ENCODE data around the gene PAK5. TPM values are rescaled to one million over a fixed set of nuclear protein-coding genes. Genes with fewer than 3 reads are reported as not detected.

Gene PAK5
- total and polyA plus RNA-seq, 10 donors, result not detected

GRCh38 chr20:9508696-9509178, 330.1 kb downstream of the PAK5 start:
- Histone ChIP-seq H3K27me3 (replicated peaks in 1 of 7) (peaks cover 3 to 90% (median 46%) of the 10 kb centered on the region in 7 donors), H3K9me3 (no peaks in the 10 kb centered on the region), H3K36me3 (no peaks in the 10 kb centered on the region), H3K4me1 (peaks cover 0 to 28% (median 4%) of the 10 kb centered on the region in 6 donors), H3K4me3 (no peak overlapping the region), H3K27ac (no peak overlapping the region)
- 8 to 23% (median 15%) methylated on average over 28 to 30 of the region's 30 CpGs for WGBS, 5 donors
- DNase-seq, result no peak
- intact Hi-C loops (cut with DNase I; ENCODE audit: low total_unique reads), result no loop called here
- TF ChIP-seq CTCF (IDR thresholded peaks at IDR 0.05 in 8 of 11, conservative IDR thresholded peaks at IDR 0.05 in 3 of 11) (no peak), POLR2AphosphoS5 (IDR thresholded peaks at IDR 0.05) (no peak), POLR2A (IDR thresholded peaks at IDR 0.05) (no peak)

GRCh38 chr20:9508240-9508661, 330.6 kb downstream of the PAK5 start:
- WGBS, 5 donors, result 4 to 13% (median 7%) methylated on average over 23 of the region's 23 CpGs
- Histone ChIP-seq H3K27ac (no peak overlapping the region), H3K4me1 (peaks cover 0 to 28% (median 4%) of the 10 kb centered on the region in 6 donors), H3K9me3 (no peaks in the 10 kb centered on the region), H3K4me3 (no peak overlapping the region), H3K27me3 (replicated peaks in 1 of 7) (peaks cover 3 to 86% (median 46%) of the 10 kb centered on the region in 7 donors), H3K36me3 (no peaks in the 10 kb centered on the region)
- intact Hi-C loops (cut with DNase I; ENCODE audit: low total_unique reads), result no loop called here
- no peak for DNase-seq
- no peak for TF ChIP-seq POLR2A (IDR thresholded peaks at IDR 0.05)
- TF ChIP-seq POLR2AphosphoS5 (IDR thresholded peaks at IDR 0.05), result no peak
- TF ChIP-seq CTCF (IDR thresholded peaks at IDR 0.05 in 8 of 11, conservative IDR thresholded peaks at IDR 0.05 in 3 of 11), result no peak

- Histone ChIP-seq H3K4me3 (no peak overlapping the region), H3K27me3 (replicated peaks in 1 of 7) (peaks cover 3 to 80% (median 46%) of the 10 kb centered on the region in 7 donors), H3K4me1 (peaks cover 0 to 28% (median 4%) of the 10 kb centered on the region in 6 donors), H3K36me3 (no peaks in the 10 kb centered on the region), H3K9me3 (no peaks in the 10 kb centered on the region), H3K27ac (no peak overlapping the region)
- no peak for DNase-seq
- TF ChIP-seq CTCF (IDR thresholded peaks at IDR 0.05 in 8 of 11, conservative IDR thresholded peaks at IDR 0.05 in 3 of 11), result no peak
- TF ChIP-seq POLR2AphosphoS5 (IDR thresholded peaks at IDR 0.05), result no peak
- TF ChIP-seq POLR2A (IDR thresholded peaks at IDR 0.05), result no peak
- 8 to 29% (median 14%) methylated on average over 21 to 37 of the region's 37 CpGs for WGBS, 5 donors
- intact Hi-C loops (cut with DNase I; ENCODE audit: low total_unique reads), result no loop called here
Measured at GRCh38 chr20:9507544-9508239, 331.2 kb downstream of the PAK5 start.

- 3 to 14% (median 6%) methylated on average over 25 to 31 of the region's 31 CpGs for WGBS, 5 donors
- intact Hi-C loops (cut with DNase I; ENCODE audit: low total_unique reads), result no loop called here
- peaks cover 0 to 28% (median 4%) of the 10 kb centered on the region in 6 donors for H3K4me1 ChIP-seq
- TF ChIP-seq POLR2AphosphoS5 (IDR thresholded peaks at IDR 0.05) (no peak), CTCF (IDR thresholded peaks at IDR 0.05 in 8 of 11, conservative IDR thresholded peaks at IDR 0.05 in 3 of 11) (no peak), POLR2A (IDR thresholded peaks at IDR 0.05) (no peak)
- H3K36me3 ChIP-seq, result no peaks in the 10 kb centered on the region
- DNase-seq, result no peak
- no peak overlapping the region for H3K27ac ChIP-seq
- H3K9me3 ChIP-seq, result no peaks in the 10 kb centered on the region
- no peak overlapping the region for H3K4me3 ChIP-seq
- H3K27me3 ChIP-seq (replicated peaks in 1 of 7), result peaks cover 3 to 73% (median 46%) of the 10 kb centered on the region in 7 donors
Measured at GRCh38 chr20:9506964-9507369, 331.9 kb downstream of the PAK5 start.

Data from spleen (tissue), 11 donors.